SH-SY5Y (cell line): ENCODE results near the gene PSPC1.
A peak's percentile ranks its signal among the peaks of the same experiment; 100 is the strongest.

Source experiments
- GATA2 ChIP-seq: IDR thresholded peaks from 2 replicates; pipeline ENCODE4 v1.6.1; 2011; ENCODE audit warnings: mild to moderate bottlenecking, low read depth, low read length
- GATA3 ChIP-seq: IDR thresholded peaks from 2 replicates; pipeline ENCODE4 v1.6.1; 2011; ENCODE audit warnings: low read depth, mild to moderate bottlenecking, low read length, moderate library complexity

The PSPC1 gene

DNA sequence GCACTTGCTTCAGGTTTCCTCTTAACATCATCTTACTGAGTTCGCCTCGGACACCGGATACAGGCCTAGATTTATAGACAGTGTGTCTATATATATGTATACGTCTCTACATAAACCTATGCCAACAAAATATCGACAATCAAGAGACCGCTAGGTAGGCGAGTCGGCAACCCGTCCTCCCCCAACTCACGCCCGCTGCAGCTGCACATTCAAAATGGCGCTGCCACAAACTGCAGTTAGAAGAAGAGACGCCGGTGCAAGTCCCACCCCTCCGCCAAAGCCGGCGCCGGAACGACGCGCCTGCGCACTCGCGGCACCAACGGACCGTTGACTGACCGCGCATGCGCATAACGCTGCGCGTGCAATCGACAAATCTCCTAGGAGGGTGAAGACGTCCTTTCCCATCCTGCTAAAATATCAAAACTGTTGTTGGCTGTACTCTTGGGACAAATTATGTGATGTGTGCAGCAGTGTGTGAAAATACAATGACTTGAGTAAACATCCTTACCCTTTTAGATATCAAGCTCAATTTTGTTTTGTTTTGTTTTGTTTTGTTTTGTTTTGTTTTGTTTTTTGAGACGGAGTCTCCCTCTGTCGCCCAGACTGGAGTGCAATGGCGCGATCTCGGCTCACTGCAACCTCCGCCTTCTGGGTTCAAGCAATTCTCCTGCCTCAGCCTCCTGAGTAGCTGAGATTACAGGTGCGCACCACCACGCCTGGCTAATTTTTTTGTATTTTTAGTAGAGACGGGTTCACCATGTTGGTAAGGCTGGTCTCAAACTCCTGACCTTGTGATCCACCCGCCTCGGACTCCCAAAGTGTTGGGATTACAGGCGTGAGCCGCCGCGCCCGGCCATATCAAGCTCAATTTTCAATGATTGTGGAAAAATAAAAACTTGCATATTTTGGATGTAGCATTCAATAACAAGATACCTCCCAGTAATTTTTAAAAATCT lies at the start of gene PSPC1:
TSS of gene PSPC1 (minus strand) at position 219 of the 956 bp plus-strand sequence. CDS start at position 31, 188 bp downstream.
- TF ChIP-seq GATA3 (peak; percentile 44; the same call in 1 of the 2 replicates), GATA2 (peak; percentile 85)

DNA sequence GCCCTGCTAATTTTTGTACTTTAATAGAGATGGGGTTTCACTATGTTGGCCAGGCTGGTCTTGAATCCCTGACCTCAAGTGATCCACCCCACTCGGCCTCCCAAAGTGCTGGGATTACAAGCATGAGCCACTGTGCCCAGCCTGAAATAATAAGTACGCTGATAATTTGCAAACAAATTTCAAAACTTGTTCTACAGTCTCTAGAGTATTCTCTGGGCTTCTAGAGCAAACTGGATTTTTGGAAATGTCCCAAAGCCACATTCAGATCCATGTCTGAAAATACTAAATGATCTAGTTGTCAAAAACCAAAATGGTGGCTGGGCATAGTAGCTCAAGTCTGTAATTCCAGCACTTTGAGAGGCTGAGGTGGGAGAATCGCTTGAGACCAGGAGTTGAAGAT lies 39.9 kb upstream of the PSPC1 start:
- TF ChIP-seq GATA3, result no peak
- no peak for TF ChIP-seq GATA2

DNA sequence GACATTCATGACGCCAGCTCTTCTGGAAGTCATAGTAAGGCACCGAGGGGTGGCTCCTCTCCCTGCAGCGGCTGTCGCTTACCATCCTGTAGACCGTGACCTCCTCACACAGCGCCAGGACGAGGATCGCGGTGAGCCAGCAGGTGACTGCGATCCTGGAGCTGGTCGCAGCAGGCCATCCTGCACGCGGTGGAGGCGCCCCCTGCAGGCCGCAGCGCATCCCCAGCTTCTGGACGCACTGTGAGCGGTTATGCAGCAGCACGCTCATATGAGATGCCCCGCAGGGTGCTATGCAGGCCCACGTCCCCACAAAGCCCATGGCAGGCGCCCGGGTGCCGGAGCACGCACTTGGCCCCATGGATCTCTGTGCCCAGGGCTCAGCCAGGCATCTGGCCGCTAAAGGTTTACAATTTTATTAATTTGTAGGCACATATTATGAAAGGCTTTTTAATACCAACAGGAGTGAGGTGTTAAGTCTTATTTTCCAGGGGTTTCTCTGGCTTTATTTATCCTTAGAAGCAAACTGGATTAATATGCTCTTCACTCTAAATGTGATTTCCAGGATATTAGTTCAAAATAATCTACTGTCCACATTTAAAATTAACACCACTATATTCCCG lies 35.6 kb upstream of the PSPC1 start:
- TF ChIP-seq GATA3 (no peak), GATA2 (no peak)

GRCh38 chr13:19817510-19818158 lies 34.9 kb upstream of the PSPC1 start:
- no peak for TF ChIP-seq GATA3

DNA sequence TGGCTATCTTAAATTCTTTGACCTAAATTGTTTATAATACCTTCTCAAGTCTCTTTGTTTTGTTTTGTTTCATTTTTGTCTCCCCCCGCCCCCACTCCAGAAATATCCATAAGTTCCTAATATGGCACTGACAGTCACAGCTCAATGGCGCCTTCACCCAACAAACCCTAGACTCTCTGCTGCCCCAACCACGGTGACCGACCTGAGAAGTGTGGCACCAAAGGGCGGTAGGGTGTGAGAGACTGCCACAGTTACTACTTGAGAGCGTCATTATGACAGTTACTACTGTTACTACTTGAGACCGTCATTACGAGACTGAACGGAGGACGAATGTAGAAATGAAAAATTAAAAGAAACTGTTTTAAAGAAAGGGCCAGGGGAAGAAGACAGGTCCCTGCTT lies 34.4 kb upstream of the PSPC1 start:
- TF ChIP-seq GATA2, result no peak
- TF ChIP-seq GATA3, result no peak

DNA sequence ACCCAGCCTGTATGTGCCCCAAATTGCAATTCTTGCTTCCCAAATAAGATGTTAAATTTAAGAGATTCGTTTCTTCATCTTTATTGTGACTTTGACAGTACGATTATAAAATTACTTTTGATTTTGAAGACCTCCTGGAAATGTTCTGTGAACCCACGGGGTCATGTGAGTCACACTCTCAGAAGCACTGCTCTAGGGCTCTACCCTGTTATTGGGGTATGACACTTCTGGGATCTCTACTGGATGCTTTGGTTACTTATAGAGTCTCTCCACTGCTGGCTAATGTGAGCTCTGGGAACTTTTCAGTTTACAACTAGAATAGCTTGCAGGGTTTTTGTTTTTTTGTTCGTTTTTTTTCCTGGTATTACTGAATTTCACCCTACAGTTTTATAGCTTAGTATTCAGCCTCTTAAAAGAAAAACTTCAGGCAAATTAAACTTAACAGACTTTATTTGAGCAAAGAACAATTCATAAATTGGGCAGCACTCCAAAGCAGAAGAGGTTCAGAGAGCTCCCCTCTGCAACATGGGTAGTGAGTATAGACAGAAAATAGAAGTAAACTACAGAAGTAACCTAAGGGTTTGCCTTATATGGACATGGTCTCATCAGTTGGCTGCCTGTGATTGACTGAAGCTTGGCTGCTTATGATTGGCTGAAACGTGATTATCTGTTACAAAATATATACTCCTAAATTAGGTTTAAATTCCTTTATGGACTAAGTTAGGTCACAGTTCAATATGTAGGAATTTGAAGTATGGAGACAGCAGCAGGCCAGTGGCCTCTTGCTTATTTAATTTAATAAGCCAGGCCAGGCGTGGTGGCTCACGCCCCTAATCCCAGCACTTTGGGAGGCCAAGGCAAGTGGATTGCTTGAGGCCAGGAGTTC lies 28.5 kb upstream of the PSPC1 start:
- TF ChIP-seq GATA2 (no peak), GATA3 (no peak)

DNA sequence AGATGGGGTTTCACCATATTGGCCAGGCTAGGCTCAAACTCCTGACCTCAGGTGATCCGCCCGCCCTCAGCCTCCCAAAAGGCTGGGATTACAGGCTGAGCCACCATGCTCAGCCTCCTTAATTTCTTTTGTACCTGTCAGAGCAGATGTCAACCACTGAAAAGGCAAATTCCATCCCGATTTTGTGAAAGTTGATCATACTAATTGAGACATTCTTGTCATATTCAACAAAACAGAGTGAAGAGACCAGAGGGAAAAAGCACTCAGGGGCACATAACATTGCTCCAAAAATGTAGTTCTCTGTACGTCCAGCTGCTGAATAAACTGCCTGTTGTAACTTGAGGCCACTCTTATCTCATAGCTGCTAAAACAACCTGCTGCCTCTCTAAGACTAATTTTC lies 27.4 kb upstream of the PSPC1 start:
- TF ChIP-seq GATA2, result no peak
- no peak for TF ChIP-seq GATA3

DNA sequence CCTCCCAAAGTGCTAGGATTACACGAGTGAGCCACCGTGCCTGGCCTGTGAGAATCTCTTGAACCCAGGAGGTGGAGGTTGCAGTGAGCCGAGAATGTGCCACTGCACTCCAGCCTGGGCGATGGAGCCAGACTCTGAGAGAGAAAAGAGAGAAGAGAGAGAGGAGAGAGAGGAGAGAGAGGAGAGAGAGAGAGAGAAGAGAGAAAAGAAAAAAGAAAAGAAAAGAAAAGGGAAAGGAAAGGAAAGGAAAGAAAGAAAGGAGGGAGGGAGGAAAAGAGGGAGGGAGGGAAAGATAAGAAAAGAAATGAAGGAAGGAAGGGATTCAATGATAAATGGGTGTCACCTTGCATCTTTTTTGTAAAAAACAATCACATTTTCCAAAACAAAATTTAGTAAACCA lies 23.0 kb upstream of the PSPC1 start:
- no peak for TF ChIP-seq GATA2
- TF ChIP-seq GATA3, result no peak

- TF ChIP-seq GATA3 (no peak), GATA2 (no peak)
Measured at GRCh38 chr13:19795956-19796355, 13.2 kb upstream of the PSPC1 start.

DNA sequence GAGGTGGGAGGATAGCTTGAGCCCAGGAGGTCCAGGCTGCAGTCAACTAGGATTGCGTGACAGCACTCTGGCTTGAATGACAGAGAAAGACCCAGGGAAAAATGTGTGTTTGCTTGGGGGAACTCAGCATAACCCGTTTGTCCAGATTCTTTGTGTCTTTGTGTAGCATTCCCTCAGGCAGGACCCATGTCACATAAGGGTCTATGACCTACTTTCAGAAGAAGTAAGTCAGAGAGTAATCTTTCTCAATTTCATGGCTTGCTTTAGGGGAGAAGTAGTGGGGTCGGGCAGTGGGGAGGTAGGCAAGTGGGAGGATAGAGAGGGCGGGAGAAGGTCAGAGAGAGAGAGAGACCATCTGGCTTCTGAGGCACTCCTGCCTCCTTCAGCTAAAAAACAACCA lies 11.9 kb upstream of the PSPC1 start:
- no peak for TF ChIP-seq GATA2
- TF ChIP-seq GATA3, result no peak

GRCh38 chr13:19791953-19792537 lies 9.3 kb upstream of the PSPC1 start:
- TF ChIP-seq GATA2 (no peak), GATA3 (no peak)

DNA sequence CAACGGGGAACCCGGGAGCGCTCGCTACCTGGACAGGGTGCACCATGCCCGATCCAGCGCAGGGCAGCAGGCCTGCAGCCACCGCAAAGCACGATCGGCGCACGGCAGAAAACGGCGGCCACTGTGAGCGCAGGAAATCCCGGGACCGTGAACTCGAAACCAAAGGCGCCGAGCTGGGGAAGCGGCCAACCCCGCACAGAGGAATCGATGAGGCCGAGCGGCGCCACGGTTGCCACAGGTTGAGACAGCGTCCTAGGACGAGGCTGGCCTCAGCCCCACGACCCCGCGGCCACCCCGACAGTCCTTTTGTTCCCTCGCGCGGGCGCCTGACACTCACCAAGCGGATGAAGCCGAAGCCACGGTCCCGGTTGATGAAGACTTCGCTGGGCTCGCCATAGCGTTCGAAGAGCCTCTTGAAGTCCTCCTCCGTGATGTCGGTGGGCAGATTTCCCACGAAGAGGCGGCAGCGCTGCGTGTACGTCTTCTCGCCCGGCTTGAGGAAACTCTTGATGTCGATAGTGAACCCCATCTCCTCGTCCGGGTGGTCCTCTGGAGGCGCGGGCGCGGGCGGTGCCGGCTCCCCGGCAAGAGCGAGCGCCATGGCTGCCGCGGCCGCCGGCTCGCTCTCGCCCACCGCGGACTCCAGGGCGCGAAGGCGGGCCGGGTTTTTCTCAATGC lies 557 bp downstream of the PSPC1 start:
- TF ChIP-seq GATA3, result no peak
- no peak for TF ChIP-seq GATA2

GRCh38 chr13:19781526-19781925 lies 1.2 kb downstream of the PSPC1 start:
- no peak for TF ChIP-seq GATA3
- TF ChIP-seq GATA2, result no peak

DNA sequence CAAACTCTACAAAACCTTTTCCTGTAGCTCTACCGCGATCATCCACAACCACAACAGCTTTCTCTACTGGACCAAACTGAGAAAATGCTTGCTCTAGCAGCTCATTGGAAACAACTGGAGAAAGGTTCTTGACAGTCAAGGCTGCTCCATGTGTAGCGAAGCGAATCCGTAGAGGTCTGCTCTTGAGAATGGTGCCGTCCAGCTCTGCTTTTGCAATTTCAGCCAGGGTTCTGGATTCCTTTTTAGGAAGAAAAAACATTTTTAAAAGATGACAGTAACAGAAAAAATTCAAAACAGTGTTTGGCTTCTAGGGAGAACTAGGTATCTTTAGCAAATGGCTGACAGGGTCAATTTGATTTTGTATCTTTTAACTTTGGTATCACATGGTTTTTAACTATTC lies 10.4 kb downstream of the PSPC1 start:
- TF ChIP-seq GATA3 (no peak), GATA2 (no peak)

GRCh38 chr13:19769854-19770253 lies 12.9 kb downstream of the PSPC1 start:
- TF ChIP-seq GATA2, result no peak
- no peak for TF ChIP-seq GATA3
